VCaP (cell line): ENCODE results near the gene CRYGN.

ENCODE experiments used
- H3K27ac ChIP-seq: fragments of 450-650 bp; 2 replicates; pipeline ENCODE4 v1.5.1; 2017
- CTCF ChIP-seq: fragments of 450-650 bp; conservative IDR thresholded peaks from 2 replicates; pipeline ENCODE4 v1.5.1; 2017; ENCODE audit warnings: mild to moderate bottlenecking, moderate library complexity

Gene CRYGN

GRCh38 chr7:151404216-151405011 is 35.5 kb downstream of the CRYGN start:
- H3K27ac ChIP-seq: no peak overlapping the region
- no peak for TF ChIP-seq CTCF

- TF ChIP-seq CTCF: no peak
- H3K27ac ChIP-seq: no peak overlapping the region
Observed at GRCh38 chr7:151403764-151404163, 36.2 kb downstream of the CRYGN start.

- H3K27ac ChIP-seq: no peak overlapping the region
- no peak for TF ChIP-seq CTCF
Observed at GRCh38 chr7:151402029-151402835, 37.7 kb downstream of the CRYGN start.

- no peak overlapping the region for H3K27ac ChIP-seq
- no peak for TF ChIP-seq CTCF
Observed at GRCh38 chr7:151400626-151401315, 39.2 kb downstream of the CRYGN start.

- TF ChIP-seq CTCF: no peak
- no peak overlapping the region for H3K27ac ChIP-seq
Observed at GRCh38 chr7:151399906-151400305, 40.0 kb downstream of the CRYGN start.

- H3K27ac ChIP-seq: no peak overlapping the region
- TF ChIP-seq CTCF: no peak
Observed at GRCh38 chr7:151399305-151399601, 40.7 kb downstream of the CRYGN start.
